ENCODE results near the gene SYMPK.

- no peak for TF ChIP-seq REST (IDR thresholded peaks at IDR 0.05; ENCODE audit: low read depth, low read length)
- no peak for TF ChIP-seq RXRA (IDR thresholded peaks at IDR 0.05; ENCODE audit: borderline replicate concordance, low read depth)
- no peak for TF ChIP-seq CTCF (IDR thresholded peaks at IDR 0.05)
- no peak for TF ChIP-seq EP300 (IDR thresholded peaks at IDR 0.05; ENCODE audit: borderline replicate concordance in 1 of 2, low read depth in 1 of 2, low read length in 1 of 2)
- no peak for TF ChIP-seq TAF1 (IDR thresholded peaks at IDR 0.05; ENCODE audit: borderline replicate concordance, low read depth, low read length)
- no peak for TF ChIP-seq FOXM1 (IDR thresholded peaks at IDR 0.05; ENCODE audit: low read depth)
- TF ChIP-seq ELF1 (IDR thresholded peaks at IDR 0.05): no peak
- no peak for TF ChIP-seq POLR2AphosphoS5 (IDR thresholded peaks at IDR 0.05; ENCODE audit: low read depth, low read length)
- TF ChIP-seq GABPA (IDR thresholded peaks at IDR 0.05; ENCODE audit: low read depth): no peak
- no peak for TF ChIP-seq RCOR1 (IDR thresholded peaks at IDR 0.05; ENCODE audit: low read length)
- TF ChIP-seq MXI1 (IDR thresholded peaks at IDR 0.05; ENCODE audit: low read depth, low read length): no peak
- TF ChIP-seq MEF2A (IDR thresholded peaks at IDR 0.05; ENCODE audit: borderline replicate concordance, low read depth): no peak
Measured at GRCh38 chr19:45901432-45901911, 38.5 kb upstream of the SYMPK start.

Data from SK-N-SH (cell line).